Psoas muscle (tissue), 8 donors: ENCODE measurements around the gene DUSP15. TPM values are rescaled to one million over a fixed set of nuclear protein-coding genes. Genes with fewer than 3 reads are reported as not detected.

Experiments
- ATAC-seq, 4 donors: fragments of 200-7000 bp; cut with Tn5 transposase; one replicate each; pipeline ENCODE4 v1.9.1; 2020; ENCODE audit warnings: moderate library complexity in 3 of 4, mild to moderate bottlenecking in 2 of 4
- DNase-seq, 2 donors: peaks; one replicate each; pipeline ENCODE4 v3.0.0-alpha.2; 2020
- H3K27ac ChIP-seq: fragments of 200-600 bp; one replicate; pipeline ENCODE4 v1.8.0; 2022
- H3K27me3 ChIP-seq, 3 donors: fragments of 200-600 bp in 1 of 3; one replicate each; pipeline versions ENCODE4 v1.6.1 to v1.8.0; 2013 to 2022; ENCODE audit warnings: low read length in 2 of 3, mild to moderate bottlenecking in 2 of 3, moderate library complexity in 1 of 3; ENCODE audit not compliant: insufficient read depth in 3 of 3
- H3K36me3 ChIP-seq, 2 donors: fragments of 200-600 bp in 1 of 2; one replicate each; pipeline versions ENCODE4 v1.6.1 to v1.8.0; 2013 to 2022; ENCODE audit warnings: low read depth in 1 of 2, mild to moderate bottlenecking in 1 of 2, moderate library complexity in 1 of 2; ENCODE audit not compliant: insufficient read depth in 1 of 2
- H3K4me1 ChIP-seq: fragments of 200-600 bp; one replicate; pipeline ENCODE4 v1.8.0; 2022
- H3K4me3 ChIP-seq: fragments of 200-600 bp; one replicate; pipeline ENCODE4 v1.8.0; 2022; ENCODE audit warnings: mild to moderate bottlenecking
- H3K9me3 ChIP-seq: fragments of 200-600 bp; one replicate; pipeline ENCODE4 v1.8.0; 2022
- CTCF ChIP-seq: fragments of 200-600 bp; IDR thresholded peaks from one replicate; pipeline ENCODE4 v1.8.0; 2022; ENCODE audit warnings: antibody characterized with exemption
- WGBS, 3 donors: extraction: QIAGEN DNeasy Blood & Tissue Kit; methylation state at CpG; one replicate each; pipeline versions ENCODE4 v1.1.6 to v1.1.7; 2013; 5-methylcytosine and 5-hydroxymethylcytosine counted together
- intact Hi-C, 2 donors: fragments of 100-400 bp; cut with DNase I; formaldehyde crosslinking; loops; one replicate each; pipeline versions ENCODE4 v1.11.0 to v1.14.2; 2022
- polyA plus RNA-seq, 3 donors: library from polyadenylated mRNA; stranded (reverse); fragments of 200-250 nt; gene quantifications; one replicate each; pipeline ENCODE4 v1.2.3, GENCODE V29; 2013
- total RNA-seq, 4 donors: library from RNA; stranded (reverse); fragmentation: NEBNext Ultra II Directional in 2 of 4; extraction: Animal tissue kit (Norgen Biotek cat#: 25700) in 2 of 4; gene quantifications; one replicate each; pipeline versions ENCODE4 v1.2.1 to v1.2.4, GENCODE V29; 2021 to 2023
- donor health status: healthy with polysubstance abuse.
- donor health status: DM: no; HTN: no; CAD: no; lungs with moderate emphysema.
- donor health status: Bipolar disorder and iron deficiency.
- donor health status: healthy.
- donor health status: DM: yes; HTN: yes; CAD: no.
- donor health status: DM: no; HTN: no; CAD: no.
- donor health status: DM: no; HTN: no; CAD: no.
- donor health status: DM: yes; HTN: yes; CAD: no.

The DUSP15 gene
- total and polyA plus RNA-seq, 7 donors, result 0.04 to 0.51 (median 0.20) TPM; not detected in 3

GRCh38 chr20:31833130-31833930 is 37.0 kb downstream of the DUSP15 start:
- intact Hi-C loops, result no loop called here
- H3K4me1 ChIP-seq, result peaks cover 31% of the 10 kb centered on the region
- DNase-seq, result peak; percentile 75 to 85
- peak; percentile 38 to 63 (median 46) for ATAC-seq
- H3K27me3 ChIP-seq, result no peaks in the 10 kb centered on the region
- H3K9me3 ChIP-seq, result no peaks in the 10 kb centered on the region
- WGBS, 3 donors, result 56 to 62% (median 56%) methylated on average over 14 of the region's 14 CpGs
- TF ChIP-seq CTCF, result peak; percentile 74
- peak overlapping the region; percentile 53 for H3K27ac ChIP-seq
- H3K4me3 ChIP-seq, result no peak overlapping the region
- peaks cover 0 to 71% of the 10 kb centered on the region in 2 donors for H3K36me3 ChIP-seq

GRCh38 chr20:31831771-31832306 is 38.5 kb downstream of the DUSP15 start:
- peaks cover 0 to 86% of the 10 kb centered on the region in 2 donors for H3K36me3 ChIP-seq
- intact Hi-C loops, result no loop called here
- H3K9me3 ChIP-seq, result no peaks in the 10 kb centered on the region
- H3K4me1 ChIP-seq, result peaks cover 32% of the 10 kb centered on the region
- DNase-seq, result peak in 1 of 2 donors; percentile 50
- 44 to 71% (median 46%) methylated on average over 16 to 17 of the region's 17 CpGs for WGBS, 3 donors
- H3K4me3 ChIP-seq, result no peak overlapping the region
- ATAC-seq, result no peak
- H3K27ac ChIP-seq, result peak overlapping the region; percentile 23
- no peaks in the 10 kb centered on the region for H3K27me3 ChIP-seq
- TF ChIP-seq CTCF, result no peak

- ATAC-seq, result no peak
- Histone ChIP-seq H3K9me3 (no peaks in the 10 kb centered on the region), H3K36me3 (peaks cover 0 to 92% of the 10 kb centered on the region in 2 donors), H3K4me1 (peaks cover 30% of the 10 kb centered on the region), H3K27ac (peak overlapping the region; percentile 23), H3K4me3 (no peak overlapping the region), H3K27me3 (no peaks in the 10 kb centered on the region)
- 71 to 86% (median 80%) methylated on average over 6 of the region's 6 CpGs for WGBS, 3 donors
- intact Hi-C loops, result no loop called here
- no peak for TF ChIP-seq CTCF
- DNase-seq, result no peak
Observed at GRCh38 chr20:31831211-31831610, 39.1 kb downstream of the DUSP15 start.

GRCh38 chr20:31830406-31830981 is 39.8 kb downstream of the DUSP15 start:
- H3K27me3 ChIP-seq, result no peaks in the 10 kb centered on the region
- WGBS, 3 donors, result 69 to 81% (median 69%) methylated on average over 8 of the region's 8 CpGs

More at GRCh38 chr20:31830406-31830981, 39.8 kb downstream of the DUSP15 start:
- ATAC-seq (no peak), DNase-seq (peak in 1 of 2 donors; percentile 39)
- Histone ChIP-seq H3K4me1 (peaks cover 28% of the 10 kb centered on the region), H3K36me3 (peaks cover 0 to 99% of the 10 kb centered on the region in 2 donors), H3K27ac (no peak overlapping the region), H3K9me3 (no peaks in the 10 kb centered on the region), H3K4me3 (no peak overlapping the region)
- intact Hi-C loops, result no loop called here
- no peak for TF ChIP-seq CTCF
